ENCODE results near the gene SETD7. TPM values are rescaled to one million over a fixed set of nuclear protein-coding genes. Genes with fewer than 3 reads are reported as not detected.

The SETD7 gene
- total and polyA plus RNA-seq, 12 donors, result 12.0 to 79.2 (median 52.8) TPM

DNA sequence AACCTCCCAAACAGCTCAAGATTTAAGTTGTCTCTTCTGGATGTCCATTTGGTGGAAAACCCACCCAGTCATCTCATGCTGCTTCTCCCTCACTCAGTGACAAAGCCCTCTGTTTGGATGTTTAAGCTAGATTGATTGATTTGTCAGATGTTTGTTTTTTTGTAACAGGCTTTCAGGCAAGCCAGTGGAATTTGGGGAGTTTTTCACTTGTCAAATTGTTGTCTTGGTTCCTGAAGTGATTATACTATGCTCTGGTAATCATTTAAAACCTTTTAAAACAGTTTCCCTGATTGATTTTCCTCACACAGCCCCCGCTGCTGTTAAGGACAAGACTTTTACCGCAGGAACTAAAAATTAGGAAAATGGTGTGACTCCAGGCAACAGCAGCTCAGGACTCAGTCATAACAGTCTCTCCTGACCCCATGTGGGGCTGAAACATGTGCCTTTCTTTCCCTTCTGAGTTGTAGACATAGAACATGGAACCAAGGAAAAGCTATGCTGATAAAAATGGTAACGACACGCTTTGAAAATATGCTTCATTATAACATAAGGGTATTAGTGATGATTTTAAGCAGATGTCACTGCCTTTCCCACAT lies 40.8 kb upstream of the SETD7 start:
- H3K27me3 ChIP-seq, result peaks cover 0 to 4% (median 0%) of the 10 kb centered on the region in 7 donors
- WGBS, 2 donors, result 59 to 76% methylated on average over 4 of the region's 4 CpGs
- intact Hi-C loops (cut with DNase I), result no loop called here
- ATAC-seq, result no peak
- H3K4me1 ChIP-seq, result peaks cover 0 to 16% (median 0%) of the 10 kb centered on the region in 9 donors
- DNase-seq, result no peak
- no peaks in the 10 kb centered on the region for H3K9me3 ChIP-seq
- H3K4me3 ChIP-seq, result no peak overlapping the region
- TF ChIP-seq, protein P1, sequence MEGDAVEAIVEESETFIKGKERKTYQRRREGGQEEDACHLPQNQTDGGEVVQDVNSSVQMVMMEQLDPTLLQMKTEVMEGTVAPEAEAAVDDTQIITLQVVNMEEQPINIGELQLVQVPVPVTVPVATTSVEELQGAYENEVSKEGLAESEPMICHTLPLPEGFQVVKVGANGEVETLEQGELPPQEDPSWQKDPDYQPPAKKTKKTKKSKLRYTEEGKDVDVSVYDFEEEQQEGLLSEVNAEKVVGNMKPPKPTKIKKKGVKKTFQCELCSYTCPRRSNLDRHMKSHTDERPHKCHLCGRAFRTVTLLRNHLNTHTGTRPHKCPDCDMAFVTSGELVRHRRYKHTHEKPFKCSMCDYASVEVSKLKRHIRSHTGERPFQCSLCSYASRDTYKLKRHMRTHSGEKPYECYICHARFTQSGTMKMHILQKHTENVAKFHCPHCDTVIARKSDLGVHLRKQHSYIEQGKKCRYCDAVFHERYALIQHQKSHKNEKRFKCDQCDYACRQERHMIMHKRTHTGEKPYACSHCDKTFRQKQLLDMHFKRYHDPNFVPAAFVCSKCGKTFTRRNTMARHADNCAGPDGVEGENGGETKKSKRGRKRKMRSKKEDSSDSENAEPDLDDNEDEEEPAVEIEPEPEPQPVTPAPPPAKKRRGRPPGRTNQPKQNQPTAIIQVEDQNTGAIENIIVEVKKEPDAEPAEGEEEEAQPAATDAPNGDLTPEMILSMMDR (IDR thresholded peaks at IDR 0.05), result no peak
- H3K27ac ChIP-seq, result peak overlapping the region in 2 of 10 donors; percentile 7 to 44
- H3K36me3 ChIP-seq, result no peaks in the 10 kb centered on the region

DNA sequence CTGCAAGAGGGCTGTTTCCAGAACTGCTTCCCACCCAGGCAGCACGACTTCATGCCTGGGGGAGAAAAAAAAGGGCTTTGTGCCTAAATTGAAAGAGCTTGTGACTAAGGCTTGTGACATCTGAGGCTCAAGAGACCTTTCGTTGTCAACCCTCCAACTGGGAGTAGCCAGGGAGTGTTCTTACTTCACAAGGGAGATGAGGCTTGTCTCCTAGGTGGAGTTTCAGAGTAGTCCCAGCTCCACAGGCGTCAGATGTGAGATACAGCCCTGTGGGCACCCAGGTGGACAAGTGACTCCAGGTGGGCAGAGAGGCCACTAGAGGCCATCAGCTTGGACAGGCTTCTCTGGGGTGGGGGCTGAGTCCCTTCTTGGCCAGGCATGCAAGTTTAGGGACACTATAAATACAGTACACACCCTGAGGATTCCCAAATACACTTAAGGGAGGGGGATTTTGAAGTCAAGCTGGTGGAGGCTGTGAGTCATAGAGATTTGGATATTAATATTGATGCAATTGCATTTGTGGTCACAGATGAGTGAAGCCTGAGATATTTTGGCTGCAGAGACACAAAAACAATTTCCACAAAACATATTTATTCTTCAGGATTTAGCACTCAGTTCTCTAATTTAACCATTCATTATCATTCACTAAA lies 40.1 kb upstream of the SETD7 start:
- Histone ChIP-seq H3K4me3 (no peak overlapping the region), H3K36me3 (no peaks in the 10 kb centered on the region), H3K9me3 (no peaks in the 10 kb centered on the region), H3K4me1 (peaks cover 0 to 16% (median 0%) of the 10 kb centered on the region in 9 donors), H3K27me3 (peaks cover 0 to 4% (median 0%) of the 10 kb centered on the region in 7 donors), H3K27ac (peak overlapping the region in 1 of 10 donors; percentile 7)
- whole genome bisulfite sequencing, 2 donors, result 60 to 69% methylated on average over 3 of the region's 3 CpGs
- DNase-seq, result no peak
- intact Hi-C loops (cut with DNase I), result no loop called here
- peak; percentile 31 to 84 (median 50) for ATAC-seq
- TF ChIP-seq, protein P1 (IDR thresholded peaks at IDR 0.05), result no peak

DNA sequence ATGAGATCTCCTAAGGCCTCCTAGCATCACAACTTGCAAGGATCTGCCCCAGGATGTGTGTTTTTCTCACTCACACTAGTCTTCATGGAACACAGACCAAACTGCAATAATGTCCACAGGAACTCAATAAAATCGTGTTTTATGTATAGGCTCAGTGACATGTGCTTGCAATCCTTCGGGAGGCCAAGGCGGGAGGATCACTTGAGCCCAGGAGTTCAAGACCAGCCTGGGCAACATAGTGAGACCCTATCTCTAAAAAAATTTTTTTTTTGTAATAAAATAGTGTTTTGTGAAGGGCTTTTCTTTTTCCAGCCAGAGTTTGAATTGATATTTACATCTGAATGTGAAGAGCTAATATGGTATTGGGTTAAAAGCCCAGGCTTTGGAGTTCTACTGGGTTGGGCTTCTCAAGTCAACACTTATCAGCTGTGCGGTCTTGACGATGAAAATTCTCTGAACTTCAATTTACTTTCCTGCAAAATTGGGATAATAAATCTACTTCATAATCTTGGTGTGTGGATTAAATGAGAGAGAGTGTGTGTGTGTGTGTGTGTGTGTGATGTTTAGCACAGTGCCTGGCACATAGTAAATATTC lies 38.7 kb upstream of the SETD7 start:
- H3K27ac ChIP-seq, result no peak overlapping the region
- no peaks in the 10 kb centered on the region for H3K9me3 ChIP-seq
- H3K27me3 ChIP-seq, result peaks cover 0 to 4% (median 0%) of the 10 kb centered on the region in 7 donors
- intact Hi-C loops (cut with DNase I), result no loop called here
- TF ChIP-seq, protein P1 (IDR thresholded peaks at IDR 0.05), result no peak
- no peaks in the 10 kb centered on the region for H3K36me3 ChIP-seq
- ATAC-seq (no peak), DNase-seq (no peak)
- H3K4me1 ChIP-seq, result peaks cover 0 to 18% (median 0%) of the 10 kb centered on the region in 9 donors
- no peak overlapping the region for H3K4me3 ChIP-seq
- WGBS, 2 donors, result 89 to 94% methylated on average over 5 of the region's 5 CpGs

DNA sequence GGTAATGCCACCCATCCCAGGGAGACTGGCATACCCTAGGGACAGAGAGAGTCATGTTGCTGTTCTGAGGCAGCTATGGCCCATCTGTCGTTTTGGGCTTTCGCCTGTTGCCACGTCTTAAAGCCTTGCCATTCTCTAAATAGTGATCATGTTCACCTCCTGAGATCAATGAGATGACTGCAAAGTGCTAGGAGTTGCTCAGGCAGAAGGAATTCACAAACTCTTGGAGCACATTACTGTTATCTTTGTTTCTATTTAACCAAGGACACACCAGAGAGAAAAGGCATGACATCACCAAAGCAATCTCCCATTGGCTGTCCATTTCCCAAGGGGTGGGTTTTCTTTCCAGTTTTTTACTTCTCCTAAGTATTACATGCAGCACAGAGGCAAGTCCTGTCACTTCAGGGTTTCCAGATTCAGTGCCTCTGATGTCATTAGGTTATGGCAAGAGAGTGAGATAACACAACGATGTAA lies 37.1 kb upstream of the SETD7 start:
- DNase-seq (no peak), ATAC-seq (peak in 6 of 8 donors; percentile 35 to 58 (median 51))
- Histone ChIP-seq H3K4me3 (no peak overlapping the region), H3K4me1 (peaks cover 0 to 21% (median 0%) of the 10 kb centered on the region in 9 donors), H3K27me3 (peaks cover 0 to 4% (median 0%) of the 10 kb centered on the region in 7 donors), H3K36me3 (no peaks in the 10 kb centered on the region), H3K27ac (no peak overlapping the region), H3K9me3 (no peaks in the 10 kb centered on the region)
- 46 to 54% methylated on average over 4 of the region's 4 CpGs for WGBS, 2 donors
- TF ChIP-seq, protein P1 (IDR thresholded peaks at IDR 0.05), result no peak
- intact Hi-C loops (cut with DNase I), result no loop called here
